Endothelial cell of umbilical vein (primary cell): Measurements from ENCODE around the gene AHI1. TPM values are rescaled to one million over a fixed set of nuclear protein-coding genes. Genes with fewer than 3 reads are reported as not detected.

Experiments
- BruUV-seq: library from RNA; stranded (reverse); fragments of 400-500 nt; replicated peaks from 2 replicates; lab custom pipeline; 2021; lab: Mats Ljungman, UMichigan
- CTCF ChIA-PET: fragments of 300-600, 350-600 bp; sonication (Branson Sonifier 250); formaldehyde crosslinking; loops from one replicate; lab custom pipeline; 2021; ENCODE audit warnings: antibody characterized with exemption, inconsistent platforms; lab: Charles Lee
- POLR2A ChIA-PET: fragments of 300-600, 350-600 bp; sonication (Branson Sonifier 250); formaldehyde crosslinking; loops from one replicate; lab custom pipeline; 2021; ENCODE audit warnings: antibody characterized with exemption, inconsistent platforms; lab: Charles Lee
- DNase-seq: peaks from one replicate; pipeline ENCODE4 v3.0.0-alpha.2; 2011; ENCODE audit warnings: low read depth, low spot score
- FAIRE-seq: peaks from 2 replicates; lab custom pipeline; 2011; peaks lifted over from hg19 to GRCh38; lab: Jason Lieb, UNC
- H2AFZ ChIP-seq: 2 replicates; pipeline ENCODE4 v1.6.0; 2012; ENCODE audit warnings: low read depth, low read length, control low read depth, inconsistent platforms
- H3K27ac ChIP-seq: 2 replicates; pipeline ENCODE4 v1.5.1; 2011; ENCODE audit warnings: low read depth, mild to moderate bottlenecking, control low read depth, low read length, moderate library complexity; ENCODE audit not compliant: insufficient read depth
- H3K27me3 ChIP-seq, 2 experiments: 2 replicates each; pipeline versions ENCODE4 v1.6.0 to v1.6.1; 2011; ENCODE audit warnings: low read length in 2 of 2, mixed read lengths in 1 of 2; ENCODE audit not compliant: control insufficient read depth in 2 of 2, insufficient read depth in 2 of 2
- H3K36me3 ChIP-seq, 2 experiments: 2 replicates in 1 of 2; 3 replicates in 1 of 2; pipeline ENCODE4 v1.5.1; 2011; ENCODE audit warnings: low read length in 2 of 2, mild to moderate bottlenecking in 1 of 2, moderate library complexity in 1 of 2; ENCODE audit not compliant: control insufficient read depth in 2 of 2, insufficient read depth in 2 of 2; ENCODE audit errors: extremely low read depth in 1 of 2
- H3K4me1 ChIP-seq: 3 replicates; pipeline ENCODE4 v1.5.1; 2011; ENCODE audit warnings: mild to moderate bottlenecking, low read length; ENCODE audit not compliant: control insufficient read depth, insufficient read depth; ENCODE audit errors: extremely low read depth
- H3K4me2 ChIP-seq: 2 replicates; pipeline ENCODE4 v1.6.1; 2011; ENCODE audit warnings: low read length, control low read depth, mixed read lengths; ENCODE audit not compliant: insufficient read depth
- H3K4me3 ChIP-seq, 3 experiments: fragments of 200-600 bp in 1 of 3; sonication (generic), shearing (Covaris generic) in 1 of 3; replicated peaks in 1 of 3; 2 replicates each; pipeline ENCODE4 v1.5.1; 2011 to 2016; ENCODE audit warnings: control low read depth in 3 of 3, low read length in 3 of 3, mild to moderate bottlenecking in 2 of 3, inconsistent platforms in 1 of 3, low read depth in 1 of 3, moderate library complexity in 1 of 3; ENCODE audit not compliant: insufficient read depth in 1 of 3
- H3K79me2 ChIP-seq: 2 replicates; pipeline ENCODE4 v1.6.0; 2012; ENCODE audit warnings: low read length, inconsistent platforms; ENCODE audit not compliant: control insufficient read depth, insufficient read depth
- H3K9ac ChIP-seq: replicated peaks from 2 replicates; pipeline ENCODE3; 2011; ENCODE audit warnings: low read length, control low read depth; ENCODE audit not compliant: insufficient read depth; ENCODE audit errors: extremely low read depth
- H3K9me1 ChIP-seq: replicated peaks from 3 replicates; pipeline ENCODE4 v1.6.0; 2011; ENCODE audit warnings: mild to moderate bottlenecking, low read length; ENCODE audit not compliant: control insufficient read depth, insufficient read depth; ENCODE audit errors: extremely low read depth
- H3K9me3 ChIP-seq: replicated peaks from 2 replicates; pipeline ENCODE4 v1.5.1; 2012; ENCODE audit warnings: low read length, inconsistent platforms; ENCODE audit not compliant: control insufficient read depth, insufficient read depth
- H4K20me1 ChIP-seq: replicated peaks from 2 replicates; pipeline ENCODE3; 2011; ENCODE audit warnings: mild to moderate bottlenecking, low read length; ENCODE audit not compliant: control insufficient read depth, insufficient read depth; ENCODE audit errors: extremely low read depth
- CTCF ChIP-seq, 2 donors: IDR thresholded peaks; 1 replicate in 1 of 2; 2 replicates in 1 of 2; pipeline ENCODE4 v1.5.1; 2011; ENCODE audit warnings: low read length in 2 of 2, mild to moderate bottlenecking in 2 of 2, moderate library complexity in 2 of 2, control low read depth in 1 of 2, inconsistent platforms in 1 of 2, low read depth in 1 of 2; ENCODE audit not compliant: insufficient read depth in 1 of 2; ENCODE audit errors: extremely low read depth in 1 of 2
- EZH2 ChIP-seq: IDR thresholded peaks from 2 replicates; pipeline ENCODE4 v1.6.1; 2012; ENCODE audit warnings: borderline replicate concordance, low read depth, mild to moderate bottlenecking, moderate library complexity, low read length, inconsistent platforms; ENCODE audit not compliant: severe bottlenecking
- FOS ChIP-seq: IDR thresholded peaks from 2 replicates; pipeline ENCODE4 v1.6.1; 2011; ENCODE audit warnings: mild to moderate bottlenecking, low read length, moderate library complexity, borderline replicate concordance; ENCODE audit not compliant: insufficient read depth
- GATA2 ChIP-seq: IDR thresholded peaks from 2 replicates; pipeline ENCODE4 v1.7.0; 2011; ENCODE audit warnings: low read depth, mild to moderate bottlenecking, moderate library complexity, mixed read lengths, low read length; ENCODE audit not compliant: insufficient read length, insufficient read depth
- JUN ChIP-seq: IDR thresholded peaks from 2 replicates; pipeline ENCODE4 v1.6.1; 2011; ENCODE audit warnings: borderline replicate concordance, low read depth; ENCODE audit not compliant: insufficient read length, insufficient read depth
- MAX ChIP-seq: IDR thresholded peaks from 2 replicates; pipeline ENCODE4 v1.6.1; 2011; ENCODE audit not compliant: insufficient read depth, insufficient read length
- MYC ChIP-seq: IDR thresholded peaks from one replicate; pipeline ENCODE4 v1.6.1; 2011; ENCODE audit warnings: mild to moderate bottlenecking, low read depth, low read length
- POLR2A ChIP-seq: IDR thresholded peaks from 2 replicates; pipeline ENCODE4 v1.6.1; 2012; ENCODE audit warnings: low read depth, mild to moderate bottlenecking, control low read depth, low read length
- POLR2AphosphoS5 ChIP-seq: IDR thresholded peaks from 2 replicates; pipeline ENCODE4 v1.6.1; 2012; ENCODE audit warnings: low read depth, mild to moderate bottlenecking, control low read depth, low read length, moderate library complexity; ENCODE audit not compliant: insufficient read depth
- dilution Hi-C: fragments of 300-500 bp; cut with MboI; formaldehyde crosslinking; loops from one replicate; pipeline ENCODE4 v1.15.0; 2019; ENCODE audit warnings: low sequenced_read_pairs; ENCODE audit not compliant: extremely low pct_ligation_motif_present
- intact Hi-C: fragments of 100-400 bp; cut with micrococcal nuclease; formaldehyde crosslinking; loops from one replicate; pipeline ENCODE4 v1.10.0; 2022
- polyA plus RNA-seq, 4 experiments: library from polyadenylated mRNA; depleted of rRNA in 3 of 4; stranded (reverse) in 3 of 4; unstranded in 1 of 4; fragments of >200 nt; gene quantifications; 2 replicates each; pipeline versions ENCODE4 v1.2.1 to v1.2.3, GENCODE V29; 2011 to 2012; ENCODE audit warnings: missing spikeins in 1 of 4
- total RNA-seq: library from RNA; stranded (reverse); gene quantifications from 2 replicates; pipeline ENCODE4 v1.2.3, GENCODE V29; 2021

Gene AHI1
- total and polyA plus RNA-seq, 2 donors (not counting 3 experiments of a cell fraction or from before 2014, with no cell fraction given), result 5.1 to 20.7 TPM

- Histone ChIP-seq H3K36me3 (no peaks in the 10 kb centered on the region), H3K27ac (no peak overlapping the region), H3K79me2 (no peaks in the 10 kb centered on the region), H3K9ac (no peak overlapping the region), H3K27me3 (no peaks in the 10 kb centered on the region), H3K4me1 (no peaks in the 10 kb centered on the region), H3K9me1 (no peaks in the 10 kb centered on the region), H3K4me2 (no peak overlapping the region), H4K20me1 (no peaks in the 10 kb centered on the region), H3K4me3 (no peak overlapping the region), H2AFZ (no peak overlapping the region), H3K9me3 (no peaks in the 10 kb centered on the region)
- DNase-seq (no peak), FAIRE-seq (no peak)
- CTCF ChIA-PET, result interaction anchor here (1.5 to 3.2 kb wide), 3 partner anchors 31 to 813 kb away, joined by 4 to 28 read pairs (median 12); no protein-coding TSS in a partner anchor
- TF ChIP-seq CTCF (IDR thresholded peaks at IDR 0.05; ENCODE audit: extremely low read depth in 1 of 2, insufficient read depth in 1 of 2, low read depth in 1 of 2, low read length in 2 of 2) (no peak), POLR2A (no peak), POLR2AphosphoS5 (no peak), EZH2 (no peak), JUN (no peak), MAX (no peak), MYC (no peak), FOS (no peak), GATA2 (no peak)
- dilution Hi-C loops, result no loop called here
- POLR2A ChIA-PET, result no interaction called here
- intact Hi-C loops, result no loop called here
- no TSS peak for BruUV-seq
Measured at GRCh38 chr6:135504734-135505133, 7.2 kb upstream of the AHI1 start.
